B cell (primary cell): ENCODE data around the gene MTIF2. TPM values are rescaled to one million over a fixed set of nuclear protein-coding genes. Genes with fewer than 3 reads are reported as not detected.

Experiments used
- ATAC-seq: fragments of 200-7000 bp; cut with Tn5 transposase; one replicate; pipeline ENCODE4 v1.10.0; 2021; ENCODE audit warnings: low read depth, mild to moderate bottlenecking, moderate number of reproducible peaks, moderate library complexity
- CTCF ChIA-PET: fragments of 350-600 bp; sonication (Branson Sonifier 250); formaldehyde crosslinking; loops from one replicate; lab custom pipeline; 2021; ENCODE audit warnings: antibody characterized with exemption, inconsistent platforms; lab: Charles Lee
- POLR2A ChIA-PET: fragments of 350-600 bp; sonication (Branson Sonifier 250); formaldehyde crosslinking; loops from one replicate; lab custom pipeline; 2021; ENCODE audit warnings: antibody characterized with exemption; lab: Charles Lee
- DNase-seq: peaks from one replicate; pipeline ENCODE4 v3.0.0; 2013
- H2AFZ ChIP-seq: 2 replicates; pipeline ENCODE4 v1.6.1; 2012; ENCODE audit warnings: mild to moderate bottlenecking, low read depth, low read length; ENCODE audit not compliant: insufficient read depth, poor library complexity, severe bottlenecking
- H3K27ac ChIP-seq, 2 donors: 1 replicate in 1 of 2; 2 replicates in 1 of 2; pipeline ENCODE4 v1.5.1; 2012 to 2013; ENCODE audit warnings: low read length in 2 of 2, mild to moderate bottlenecking in 2 of 2, moderate library complexity in 1 of 2
- H3K27me3 ChIP-seq, 4 experiments: fragments of 200-600 bp in 1 of 4; sonication (generic) in 1 of 4; replicated peaks in 1 of 4; 1 replicate in 2 of 4; 2 replicates in 2 of 4; pipeline versions ENCODE4 v1.6.1 to v1.7.0; 2013 to 2016; ENCODE audit warnings: low read length in 3 of 4, mild to moderate bottlenecking in 2 of 4, mixed read lengths in 1 of 4, moderate library complexity in 1 of 4; ENCODE audit not compliant: insufficient read depth in 4 of 4, control insufficient read depth in 3 of 4; ENCODE audit errors: control extremely low read depth in 1 of 4
- H3K36me3 ChIP-seq, 2 experiments: replicated peaks in 1 of 2; 1 replicate in 1 of 2; 2 replicates in 1 of 2; pipeline versions ENCODE4 v1.6.1 to v1.7.1; 2013; ENCODE audit warnings: low read length in 1 of 2; ENCODE audit not compliant: insufficient read depth in 2 of 2, control insufficient read depth in 1 of 2; ENCODE audit errors: control extremely low read depth in 1 of 2, extremely low read depth in 1 of 2
- H3K4me1 ChIP-seq, 2 donors: fragments of 200-600 bp in 1 of 2; sonication (generic) in 1 of 2; 1 replicate in 1 of 2; 2 replicates in 1 of 2; pipeline versions ENCODE4 v1.5.1 to v1.6.1; 2013 to 2017; ENCODE audit warnings: low read length in 2 of 2; ENCODE audit not compliant: control insufficient read depth in 2 of 2, insufficient read depth in 2 of 2
- H3K4me2 ChIP-seq: replicated peaks from 2 replicates; pipeline ENCODE3; 2012; ENCODE audit warnings: mild to moderate bottlenecking, low read depth, low read length; ENCODE audit not compliant: poor library complexity, severe bottlenecking
- H3K4me3 ChIP-seq, 5 experiments: fragments of 200-600 bp in 1 of 5; sonication (generic) in 1 of 5; 1 replicate in 3 of 5; 2 replicates in 2 of 5; pipeline versions ENCODE4 v1.5.1 to v1.7.0; 2011 to 2016; ENCODE audit warnings: low read length in 4 of 5, mild to moderate bottlenecking in 4 of 5, low read depth in 2 of 5, control low read depth in 1 of 5, moderate library complexity in 1 of 5; ENCODE audit not compliant: insufficient read depth in 1 of 5; ENCODE audit errors: control extremely low read depth in 1 of 5, extremely low read depth in 1 of 5
- H3K79me2 ChIP-seq: fragments of 200-600 bp; sonication (generic); one replicate; pipeline ENCODE4 v1.6.0; 2016; ENCODE audit warnings: low read length; ENCODE audit not compliant: control insufficient read depth, insufficient read depth
- H3K9ac ChIP-seq: fragments of 200-600 bp; sonication (generic); 2 replicates; pipeline ENCODE4 v1.6.1; 2017; ENCODE audit warnings: mild to moderate bottlenecking, low read length, moderate library complexity
- H3K9me3 ChIP-seq, 3 donors: one replicate each; pipeline versions ENCODE4 v1.6.1 to v1.7.1; 2013; ENCODE audit warnings: low read length in 2 of 3; ENCODE audit not compliant: control insufficient read depth in 2 of 3, insufficient read depth in 1 of 3; ENCODE audit errors: control extremely low read depth in 1 of 3
- H4K20me1 ChIP-seq: 2 replicates; pipeline ENCODE4 v1.6.0; 2012; ENCODE audit warnings: mild to moderate bottlenecking, low read length; ENCODE audit not compliant: insufficient read depth, control insufficient read depth, poor library complexity, severe bottlenecking
- H3K27ac Mint-ChIP-seq: one replicate; pipeline ENCODE4 v1.8.0; 2021; ENCODE audit warnings: mixed read lengths
- H3K27me3 Mint-ChIP-seq: one replicate; pipeline ENCODE4 v1.8.0; 2021; ENCODE audit warnings: mixed read lengths
- H3K4me1 Mint-ChIP-seq: one replicate; pipeline ENCODE4 v1.8.0; 2021; ENCODE audit warnings: mixed read lengths
- H3K4me3 Mint-ChIP-seq: one replicate; pipeline ENCODE4 v1.8.0; 2021; ENCODE audit warnings: mixed read lengths
- H3K9me3 Mint-ChIP-seq: one replicate; pipeline ENCODE4 v1.8.0; 2022; ENCODE audit warnings: mixed read lengths; ENCODE audit not compliant: insufficient read depth
- CTCF ChIP-seq: fragments of 200-600 bp; IDR thresholded peaks from one replicate; pipeline ENCODE4 v1.8.0; 2022; ENCODE audit warnings: antibody characterized with exemption, mild to moderate bottlenecking
- EZH2 ChIP-seq: IDR thresholded peaks from 2 replicates; pipeline ENCODE4 v1.6.1; 2012; ENCODE audit warnings: borderline replicate concordance, low read depth, mild to moderate bottlenecking, moderate library complexity, low read length; ENCODE audit not compliant: insufficient read depth, poor library complexity, severe bottlenecking
- WGBS: methylation state at CpG from one replicate; pipeline ENCODE4 v1.1.5; 2013; ENCODE audit warnings: missing lambda C conversion rate; ENCODE audit not compliant: insufficient coverage; 5-methylcytosine and 5-hydroxymethylcytosine counted together
- intact Hi-C: fragments of 100-400 bp; cut with micrococcal nuclease; formaldehyde crosslinking; loops from one replicate; pipeline ENCODE4 v1.10.0; 2022
- polyA plus RNA-seq: library from polyadenylated mRNA; depleted of rRNA; stranded (reverse); fragments of >200 nt; gene quantifications from 2 replicates; pipeline ENCODE4 v1.2.3, GENCODE V29; 2012
- total RNA-seq, 2 donors: library from RNA; stranded (reverse); fragments of 120-200 nt in 1 of 2; gene quantifications; 1 replicate in 1 of 2; 2 replicates in 1 of 2; pipeline versions ENCODE4 v1.2.3 to v1.2.4, GENCODE V29; 2013 to 2022

MTIF2 gene
- total and polyA plus RNA-seq, 2 donors (not counting 1 experiment from before 2014, with no cell fraction given): 12.9 to 36.7 TPM

GRCh38 chr2:55229221-55229620 lies 39.8 kb downstream of the MTIF2 start:
- H3K27ac Mint-ChIP-seq: no peak overlapping the region
- peaks cover 0 to 8% of the 10 kb centered on the region in 2 experiments for H3K36me3 ChIP-seq
- DNase-seq (no peak), ATAC-seq (no peak)
- H3K9me3 ChIP-seq: peaks cover 0 to 7% (median 0%) of the 10 kb centered on the region in 3 donors
- H3K27me3 Mint-ChIP-seq: no peaks in the 10 kb centered on the region
- H4K20me1 ChIP-seq: peaks cover 9% of the 10 kb centered on the region
- H3K4me2 ChIP-seq: no peak overlapping the region
- WGBS: 93% methylated on average over 2 of the region's 2 CpGs
- H3K4me1 ChIP-seq: peaks cover 26 to 36% of the 10 kb centered on the region in 2 donors
- H3K4me3 ChIP-seq: no peak overlapping the region
- H3K27me3 ChIP-seq: no peaks in the 10 kb centered on the region
- H3K27ac ChIP-seq: no peak overlapping the region
- ChIA-PET CTCF (interaction anchor here (0.8 kb wide), 1 partner anchor 8 kb away, joined by 6 read pairs; no protein-coding TSS in a partner anchor), POLR2A (interaction anchor here (0.6 to 0.7 kb wide), 2 partner anchors 43 to 100 kb away, joined by 3 to 6 read pairs; no protein-coding TSS in a partner anchor)
- no peak overlapping the region for H3K9ac ChIP-seq
- no peak overlapping the region for H2AFZ ChIP-seq
- peaks cover 32% of the 10 kb centered on the region for H3K79me2 ChIP-seq
- H3K9me3 Mint-ChIP-seq: peaks cover 4% of the 10 kb centered on the region
- H3K4me1 Mint-ChIP-seq: peaks cover 44% of the 10 kb centered on the region
- intact Hi-C loops: loop anchor here (10.0 kb wide), 1 partner anchor 466 kb away; the partner anchor contains the start of gene PNPT1
- H3K4me3 Mint-ChIP-seq: no peak overlapping the region
- TF ChIP-seq CTCF: no peak
- TF ChIP-seq EZH2: no peak

GRCh38 chr2:55228226-55228563 lies 40.8 kb downstream of the MTIF2 start:
- Histone ChIP-seq H3K27me3 (no peaks in the 10 kb centered on the region), H3K36me3 (no peaks in the 10 kb centered on the region), H3K9ac (no peak overlapping the region), H2AFZ (peak overlapping the region; percentile 50), H3K4me2 (peak overlapping the region; percentile 44), H3K79me2 (peaks cover 25% of the 10 kb centered on the region), H3K4me3 (no peak overlapping the region), H3K27ac (peak overlapping the region in 1 of 2 donors; percentile 57), H3K9me3 (peaks cover 0 to 11% (median 0%) of the 10 kb centered on the region in 3 donors), H4K20me1 (peaks cover 4% of the 10 kb centered on the region), H3K4me1 (peaks cover 17 to 26% of the 10 kb centered on the region in 2 donors)
- POLR2A ChIA-PET: no interaction called here
- CTCF ChIA-PET: no interaction called here
- intact Hi-C loops: loop anchor here (10.0 kb wide), 1 partner anchor 467 kb away; the partner anchor contains the start of gene PNPT1
- no peak for TF ChIP-seq CTCF
- no peak for TF ChIP-seq EZH2
- Mint-ChIP-seq H3K27me3 (no peaks in the 10 kb centered on the region), H3K9me3 (peaks cover 4% of the 10 kb centered on the region), H3K4me1 (peaks cover 35% of the 10 kb centered on the region), H3K27ac (peak overlapping the region; percentile 80), H3K4me3 (peak overlapping the region; percentile 51)
- ATAC-seq (no peak), DNase-seq (no peak)
